H1 (cell line): ENCODE measurements around the gene AHDC1. TPM values are rescaled to one million over a fixed set of nuclear protein-coding genes. Genes with fewer than 3 reads are reported as not detected.

Source experiments
- CTCF ChIA-PET: fragments of 300-600 bp; sonication (Branson Sonifier 250); formaldehyde crosslinking; loops from one replicate; lab custom pipeline; 2021; ENCODE audit not compliant: partially characterized antibody; lab: Charles Lee
- POLR2A ChIA-PET: fragments of 300-600 bp; sonication (Branson Sonifier 250); formaldehyde crosslinking; loops from one replicate; lab custom pipeline; 2021; ENCODE audit warnings: inconsistent platforms; ENCODE audit not compliant: partially characterized antibody; lab: Charles Lee
- DNase-seq, 2 experiments: peaks; one replicate each; pipeline versions ENCODE4 v3.0.0 to v3.0.0-alpha.2; 2010 to 2022; ENCODE audit warnings: low spot score in 2 of 2, low read depth in 1 of 2, mixed read lengths in 1 of 2
- FAIRE-seq: peaks from 2 replicates; lab custom pipeline; 2011; peaks lifted over from hg19 to GRCh38; lab: Jason Lieb, UNC
- H2AFZ ChIP-seq: 2 replicates; pipeline ENCODE4 v1.8.1; 2012; ENCODE audit warnings: low read length, inconsistent platforms
- H2AK5ac ChIP-seq: 2 replicates; pipeline ENCODE4 v1.6.1; 2013; ENCODE audit warnings: low read depth, low read length
- H2BK120ac ChIP-seq: replicated peaks from 2 replicates; pipeline ENCODE3; 2013; ENCODE audit warnings: low read depth, low read length, inconsistent platforms
- H2BK12ac ChIP-seq: 2 replicates; pipeline ENCODE4 v1.6.1; 2013; ENCODE audit warnings: low read depth, low read length
- H2BK15ac ChIP-seq: 2 replicates; pipeline ENCODE4 v1.6.1; 2013; ENCODE audit warnings: low read length
- H2BK20ac ChIP-seq: 2 replicates; pipeline ENCODE4 v1.6.1; 2013; ENCODE audit warnings: low read length
- H2BK5ac ChIP-seq: 2 replicates; pipeline ENCODE4 v1.6.1; 2013; ENCODE audit warnings: low read depth, low read length
- H3K14ac ChIP-seq: 2 replicates; pipeline ENCODE4 v1.6.1; 2013; ENCODE audit warnings: inconsistent platforms; ENCODE audit not compliant: insufficient read length
- H3K18ac ChIP-seq: 2 replicates; pipeline ENCODE4 v1.6.1; 2013; ENCODE audit warnings: low read length; ENCODE audit errors: extremely low read depth
- H3K23ac ChIP-seq: 2 replicates; pipeline ENCODE4 v1.6.1; 2013; ENCODE audit warnings: inconsistent platforms; ENCODE audit not compliant: insufficient read length
- H3K23me2 ChIP-seq: 2 replicates; pipeline ENCODE4 v1.6.1; 2013; ENCODE audit warnings: low read depth, low read length
- H3K27ac ChIP-seq: 2 replicates; pipeline ENCODE4 v1.6.1; 2011; ENCODE audit warnings: low read depth, low read length, inconsistent platforms
- H3K27me3 ChIP-seq, 4 experiments: replicated peaks in 1 of 4; 1 replicate in 1 of 4; 2 replicates in 3 of 4; pipeline versions ENCODE4 v1.6.1 to v1.8.1; 2011 to 2013; ENCODE audit warnings: low read length in 3 of 4, mild to moderate bottlenecking in 3 of 4, inconsistent platforms in 2 of 4, mixed read lengths in 2 of 4, moderate library complexity in 1 of 4; ENCODE audit not compliant: control insufficient read depth in 3 of 4, insufficient read depth in 3 of 4; ENCODE audit errors: extremely low read depth in 1 of 4
- H3K36me3 ChIP-seq, 4 experiments: 2 replicates each; pipeline versions ENCODE4 v1.6.1 to v1.8.1; 2011 to 2013; ENCODE audit warnings: mild to moderate bottlenecking in 4 of 4, low read length in 3 of 4, moderate library complexity in 2 of 4, control low read depth in 1 of 4, inconsistent platforms in 1 of 4; ENCODE audit not compliant: insufficient read depth in 4 of 4, control insufficient read depth in 2 of 4
- H3K4ac ChIP-seq: replicated peaks from 2 replicates; pipeline ENCODE3; 2013; ENCODE audit warnings: low read length, low read depth, mixed read lengths, inconsistent platforms; ENCODE audit not compliant: insufficient read length
- H3K4me1 ChIP-seq, 4 experiments: replicated peaks in 1 of 4; 1 replicate in 1 of 4; 2 replicates in 3 of 4; pipeline versions ENCODE4 v1.6.1 to v1.8.1; 2011 to 2013; ENCODE audit warnings: low read length in 3 of 4, inconsistent platforms in 2 of 4, mixed read lengths in 1 of 4; ENCODE audit not compliant: insufficient read depth in 4 of 4, control insufficient read depth in 3 of 4
- H3K4me2 ChIP-seq, 2 experiments: 2 replicates each; pipeline versions ENCODE4 v1.6.1 to v1.8.1; 2011 to 2013; ENCODE audit warnings: low read depth in 2 of 2, low read length in 2 of 2, control low read depth in 1 of 2, inconsistent platforms in 1 of 2, mild to moderate bottlenecking in 1 of 2; ENCODE audit not compliant: insufficient read depth in 1 of 2
- H3K4me3 ChIP-seq, 4 experiments: fragments of 200-600, 300-600 bp in 1 of 4; sonication (generic), shearing (Covaris generic), sonication (Bioruptor Twin) in 1 of 4; 2 replicates each; pipeline versions ENCODE4 v1.5.1 to v1.8.1; 2011 to 2016; ENCODE audit warnings: low read length in 4 of 4, low read depth in 3 of 4, control low read depth in 2 of 4, inconsistent platforms in 2 of 4, mild to moderate bottlenecking in 2 of 4, mixed read lengths in 1 of 4, moderate library complexity in 1 of 4; ENCODE audit not compliant: insufficient read depth in 2 of 4; ENCODE audit errors: extremely low read depth in 1 of 4
- H3K56ac ChIP-seq: replicated peaks from 2 replicates; pipeline ENCODE3; 2013; ENCODE audit warnings: low read depth, mild to moderate bottlenecking, mixed read lengths, low read length, inconsistent platforms; ENCODE audit not compliant: insufficient read length
- H3K79me1 ChIP-seq: 2 replicates; pipeline ENCODE4 v1.6.1; 2013; ENCODE audit warnings: low read depth, low read length, control low read depth
- H3K79me2 ChIP-seq, 2 experiments: 2 replicates each; pipeline versions ENCODE4 v1.6.1 to v1.8.1; 2012 to 2013; ENCODE audit warnings: low read length in 2 of 2, mild to moderate bottlenecking in 2 of 2, inconsistent platforms in 1 of 2; ENCODE audit not compliant: insufficient read depth in 2 of 2, control insufficient read depth in 1 of 2
- H3K9ac ChIP-seq, 4 experiments: replicated peaks in 1 of 4; 1 replicate in 1 of 4; 2 replicates in 3 of 4; pipeline versions ENCODE4 v1.6.1 to v1.8.1; 2011 to 2013; ENCODE audit warnings: low read depth in 3 of 4, low read length in 3 of 4, control low read depth in 2 of 4, mild to moderate bottlenecking in 2 of 4, moderate library complexity in 2 of 4, inconsistent platforms in 1 of 4; ENCODE audit errors: extremely low read depth in 1 of 4
- H3K9me3 ChIP-seq, 2 experiments: 2 replicates each; pipeline versions ENCODE4 v1.6.1 to v1.8.1; 2012 to 2013; ENCODE audit warnings: mild to moderate bottlenecking in 2 of 2, moderate library complexity in 2 of 2, control low read depth in 1 of 2, inconsistent platforms in 1 of 2, low read depth in 1 of 2, low read length in 1 of 2, mixed read lengths in 1 of 2; ENCODE audit not compliant: insufficient read depth in 2 of 2
- H4K20me1 ChIP-seq, 2 experiments: replicated peaks in 1 of 2; 2 replicates each; pipeline versions ENCODE3 to v1.8.1; 2011 to 2013; ENCODE audit warnings: inconsistent platforms in 2 of 2, low read length in 2 of 2, mild to moderate bottlenecking in 1 of 2; ENCODE audit not compliant: insufficient read depth in 2 of 2, control insufficient read depth in 1 of 2
- H4K5ac ChIP-seq: 2 replicates; pipeline ENCODE4 v1.6.1; 2013; ENCODE audit warnings: low read length, low read depth, mixed read lengths, inconsistent platforms; ENCODE audit not compliant: insufficient read length
- H4K8ac ChIP-seq: 2 replicates; pipeline ENCODE4 v1.8.0; 2013; ENCODE audit warnings: mild to moderate bottlenecking, moderate library complexity, low read length, inconsistent platforms; ENCODE audit not compliant: insufficient read depth; ENCODE audit errors: extremely low read depth
- H4K91ac ChIP-seq: replicated peaks from 2 replicates; pipeline ENCODE3; 2013; ENCODE audit warnings: low read length, mixed read lengths, inconsistent platforms; ENCODE audit not compliant: insufficient read length
- CEBPB ChIP-seq: IDR thresholded peaks from 2 replicates; pipeline ENCODE4 v1.6.1; 2012; ENCODE audit warnings: low read depth, low read length
- CTBP2 ChIP-seq: IDR thresholded peaks from 2 replicates; pipeline ENCODE4 v1.7.0; 2011; ENCODE audit warnings: borderline replicate concordance, mild to moderate bottlenecking, moderate library complexity, mixed read lengths, low read length; ENCODE audit not compliant: insufficient read depth, insufficient read length
- KDM4A ChIP-seq: IDR thresholded peaks from one replicate; pipeline ENCODE4 v1.7.1; 2012; ENCODE audit warnings: low read depth, mild to moderate bottlenecking, moderate library complexity, low read length, inconsistent platforms; ENCODE audit not compliant: severe bottlenecking
- POLR2A ChIP-seq, 2 experiments: IDR thresholded peaks; 1 replicate in 1 of 2; 2 replicates in 1 of 2; pipeline ENCODE4 v1.6.1; 2011; ENCODE audit warnings: low read depth in 2 of 2, low read length in 2 of 2, mild to moderate bottlenecking in 2 of 2; ENCODE audit errors: control extremely low read depth in 1 of 2
- RBBP5 ChIP-seq: IDR thresholded peaks from 2 replicates; pipeline ENCODE4 v1.7.1; 2012; ENCODE audit warnings: low read depth, mild to moderate bottlenecking, inconsistent platforms, low read length, moderate library complexity, borderline replicate concordance
- RXRA ChIP-seq: IDR thresholded peaks from 2 replicates; pipeline ENCODE4 v1.6.1; 2011; ENCODE audit warnings: low read depth, mild to moderate bottlenecking, low read length, moderate library complexity; ENCODE audit not compliant: insufficient read depth
- whole genome bisulfite sequencing, 2 experiments: shearing (Covaris generic) in 1 of 2; methylation state at CpG; one replicate each; pipeline versions ENCODE4 v1.1.6 to v1.1.7; 2013 to 2015; ENCODE audit warnings: low lambda C conversion rate in 2 of 2, mixed read lengths in 2 of 2, inconsistent platforms in 1 of 2, low coverage in 1 of 2, missing lambda C conversion rate in 1 of 2; ENCODE audit not compliant: insufficient replicate concordance in 2 of 2, insufficient coverage in 1 of 2, insufficient read length in 1 of 2; ENCODE audit errors: extremely low coverage in 1 of 2, missing lambda C conversion rate in 1 of 2; 5-methylcytosine and 5-hydroxymethylcytosine counted together
- polyA plus RNA-seq, 7 experiments: library from polyadenylated mRNA; depleted of rRNA in 3 of 7; stranded (reverse) in 5 of 7; unstranded in 2 of 7; fragments of >200 nt in 5 of 7; fragments of 200-250 nt in 2 of 7; gene quantifications; 1 replicate in 5 of 7; 2 replicates in 1 of 7; 4 replicates in 1 of 7; pipeline versions ENCODE4 v1.2.1 to v1.2.3, GENCODE V29; 2011 to 2013; ENCODE audit warnings: missing spikeins in 2 of 7, mixed read lengths in 2 of 7
- total RNA-seq: library from RNA; stranded (reverse); fragmentation: NEBNext Ultra II Directional; extraction: Animal tissue kit (Norgen Biotek cat#: 25700); gene quantifications from 2 replicates; pipeline ENCODE4 v1.2.1, GENCODE V29; 2021

The AHDC1 gene
- total and polyA plus RNA-seq, 2 of the 8 experiments (the other 6 are each of a cell fraction or from before 2014, with no cell fraction given), result 4.4 to 35.1 TPM

GRCh38 chr1:27591622-27592021, 12.3 kb downstream of the AHDC1 start:
- H3K27ac ChIP-seq, result no peak overlapping the region
- H3K56ac ChIP-seq, result no peak overlapping the region
- no peak overlapping the region for H3K4me2 ChIP-seq
- no peak overlapping the region for H3K23ac ChIP-seq
- H4K20me1 ChIP-seq, result peaks cover 13 to 43% of the 10 kb centered on the region in 2 experiments
- no peak overlapping the region for H2BK120ac ChIP-seq
- H2BK15ac ChIP-seq, result no peak overlapping the region
- no peak overlapping the region for H3K14ac ChIP-seq
- H2AFZ ChIP-seq, result no peak overlapping the region
- no peak overlapping the region for H3K4me3 ChIP-seq
- peaks cover 0 to 7% (median 0%) of the 10 kb centered on the region in 4 experiments; a peak in 1 of 8 replicates for H3K36me3 ChIP-seq
- H3K4me1 ChIP-seq, result peaks cover 14 to 53% (median 38%) of the 10 kb centered on the region in 4 experiments
- H2BK12ac ChIP-seq, result no peak overlapping the region
- no peak for TF ChIP-seq RXRA
- TF ChIP-seq KDM4A, result no peak
- no peak for TF ChIP-seq CEBPB
- TF ChIP-seq RBBP5, result no peak
- no peak for TF ChIP-seq POLR2A (IDR thresholded peaks at IDR 0.05; ENCODE audit: control extremely low read depth in 1 of 2, low read depth in 2 of 2, low read length in 2 of 2)
- TF ChIP-seq CTBP2, result no peak
- DNase-seq (no peak), FAIRE-seq (no peak)
- CTCF ChIA-PET, result interaction anchor here (1.5 to 37.8 kb wide), 5 partner anchors 10 to 197 kb away, joined by 3 to 1807 read pairs (median 5); no protein-coding TSS in a partner anchor
- peaks cover 12% of the 10 kb centered on the region; the same call in 1 of the 2 replicates for H3K23me2 ChIP-seq
- no peak overlapping the region for H4K91ac ChIP-seq
- no peak overlapping the region for H3K9ac ChIP-seq
- no peak overlapping the region; the same call in 1 of the 2 replicates for H2BK20ac ChIP-seq
- no peak overlapping the region; the same call in 1 of the 2 replicates for H2BK5ac ChIP-seq
- POLR2A ChIA-PET, result interaction anchor here (0.5 to 13.5 kb wide), 4 partner anchors 9 to 33 kb away, joined by 3 to 355 read pairs (median 14); no protein-coding TSS in a partner anchor
- H4K5ac ChIP-seq, result no peak overlapping the region
- no peak overlapping the region for H4K8ac ChIP-seq
- H3K79me1 ChIP-seq, result peaks cover 44% of the 10 kb centered on the region
- H3K4ac ChIP-seq, result no peak overlapping the region
- H3K27me3 ChIP-seq, result peaks cover 0 to 2% (median 0%) of the 10 kb centered on the region in 4 experiments; a peak in 1 of 7 replicates
- 86% methylated on average over 4 of the region's 4 CpGs; no CpG with 5 or more reads in 1 of the 2 experiments for WGBS, 2 experiments
- H3K18ac ChIP-seq, result no peak overlapping the region
- H3K9me3 ChIP-seq, result no peaks in the 10 kb centered on the region
- H3K79me2 ChIP-seq, result peaks cover 0 to 76% of the 10 kb centered on the region in 2 experiments; a peak in 2 of 4 replicates
- no peak overlapping the region for H2AK5ac ChIP-seq
